HepG2 (cell line): Measurements from ENCODE around the gene DARS2. TPM values are rescaled to one million over a fixed set of nuclear protein-coding genes. Genes with fewer than 3 reads are reported as not detected.

ENCODE experiments used
- ARNTL ChIP-seq: sonication (generic); formaldehyde crosslinking; IDR thresholded peaks from 2 replicates; pipeline ENCODE4 v1.4.0; 2020; ENCODE audit warnings: mild to moderate bottlenecking, missing genetic modification reagents
- FOXO1 ChIP-seq: sonication (generic); formaldehyde crosslinking; IDR thresholded peaks from 2 replicates; pipeline ENCODE4 v1.4.0; 2020; ENCODE audit warnings: missing genetic modification reagents
- HMGXB4 ChIP-seq, 2 experiments: sonication (generic) in 1 of 2; formaldehyde crosslinking in 1 of 2; IDR thresholded peaks; 2 replicates each; pipeline versions ENCODE4 v1.4.0 to v1.6.1; 2018 to 2020; ENCODE audit warnings: missing genetic modification reagents in 2 of 2, borderline replicate concordance in 1 of 2, low read depth in 1 of 2, mild to moderate bottlenecking in 1 of 2, missing biosample characterization in 1 of 2
- IRX3 ChIP-seq: sonication (generic); formaldehyde crosslinking; IDR thresholded peaks from 2 replicates; pipeline ENCODE4 v1.8.1; 2023; ENCODE audit warnings: mild to moderate bottlenecking, low read depth, missing genetic modification reagents, borderline replicate concordance
- MYC ChIP-seq: sonication (generic); formaldehyde crosslinking; IDR thresholded peaks from 2 replicates; pipeline ENCODE4 v1.9.0; 2021; ENCODE audit warnings: missing genetic modification reagents, borderline replicate concordance
- PHF20 ChIP-seq: sonication (generic); formaldehyde crosslinking; IDR thresholded peaks from 2 replicates; pipeline ENCODE4 v1.5.0; 2020; ENCODE audit warnings: mild to moderate bottlenecking, missing genetic modification reagents
- PHF21A ChIP-seq: sonication (generic); formaldehyde crosslinking; IDR thresholded peaks from 2 replicates; pipeline ENCODE4 v1.5.0; 2020; ENCODE audit warnings: mild to moderate bottlenecking, missing genetic modification reagents
- TBL1XR1 ChIP-seq: fragments of 150-350 bp; IDR thresholded peaks from 2 replicates; pipeline ENCODE4 v1.6.1; 2014; ENCODE audit warnings: borderline replicate concordance, low read length; ENCODE audit not compliant: partially characterized antibody
- THAP7 ChIP-seq: sonication (generic); formaldehyde crosslinking; IDR thresholded peaks from 2 replicates; pipeline ENCODE4 v1.8.1; 2023; ENCODE audit warnings: mild to moderate bottlenecking, missing genetic modification reagents
- XRCC5 ChIP-seq: fragments of 200-400 bp; formaldehyde crosslinking; optimal IDR thresholded peaks from 2 replicates; pipeline ENCODE3; 2017; ENCODE audit warnings: mild to moderate bottlenecking, low read length
- ZFP36 ChIP-seq: fragments of 150-350 bp; IDR thresholded peaks from 2 replicates; pipeline ENCODE4 v1.6.1; 2018; ENCODE audit warnings: borderline replicate concordance, low read length, low read depth; ENCODE audit not compliant: partially characterized antibody
- ZNF142 ChIP-seq: sonication (generic); formaldehyde crosslinking; IDR thresholded peaks from 2 replicates; pipeline ENCODE4 v1.4.0; 2020; ENCODE audit warnings: missing genetic modification reagents
- ZNF569 ChIP-seq: sonication (generic); formaldehyde crosslinking; IDR thresholded peaks from 2 replicates; pipeline ENCODE4 v1.5.0; 2020; ENCODE audit warnings: mild to moderate bottlenecking, missing genetic modification reagents, moderate library complexity, borderline replicate concordance
- ZNF678 ChIP-seq: sonication (generic); formaldehyde crosslinking; IDR thresholded peaks from 2 replicates; pipeline ENCODE4 v1.4.0; 2020; ENCODE audit warnings: mild to moderate bottlenecking, missing genetic modification reagents
- ZSCAN31 ChIP-seq: sonication (generic); formaldehyde crosslinking; IDR thresholded peaks from 2 replicates; pipeline ENCODE4 v1.5.0; 2020; ENCODE audit warnings: low read depth, mild to moderate bottlenecking, missing genetic modification reagents
- polyA plus RNA-seq, 8 experiments: library from polyadenylated mRNA; depleted of rRNA in 3 of 8; stranded (reverse) in 7 of 8; unstranded in 1 of 8; fragments of >200 nt; fragmentation: Illumina TruSeq in 4 of 8; extraction: Trizol in 4 of 8; gene quantifications; 2 replicates each; pipeline versions ENCODE4 v1.2.1 to v1.2.3, GENCODE V29; 2011 to 2016; ENCODE audit warnings: low read depth in 4 of 8, missing spikeins in 1 of 8, mixed read lengths in 1 of 8; ENCODE audit not compliant: insufficient read depth in 1 of 8
- total RNA-seq, 5 experiments: library from RNA; depleted of rRNA; stranded (reverse); fragments of >200 nt; fragmentation: Illumina TruSeq; extraction: Trizol; gene quantifications; 2 replicates each; pipeline ENCODE4 v1.2.3, GENCODE V29; 2016; ENCODE audit warnings: low read depth in 1 of 5

Gene DARS2
- total and polyA plus RNA-seq, 2 of the 13 experiments (the other 11 are each of a cell fraction or from before 2014, with no cell fraction given): 17.6 to 27.7 TPM

GRCh38 chr1:173868266-173869020 lies 44.0 kb downstream of the DARS2 start, which contains the start of gene ZBTB37 (continued):
- TF ChIP-seq FOXO1 (CRISPR knock-in tag) (peak; percentile 16; the same call in 1 of the 2 replicates), ZFP36 (no peak), PHF20 (CRISPR knock-in tag) (peak; percentile 67), ZNF569 (CRISPR knock-in tag) (no peak), ARNTL (CRISPR knock-in tag) (peak; percentile 15; the same call in 1 of the 2 replicates), XRCC5 (no peak), ZSCAN31 (CRISPR knock-in tag) (peak; percentile 66; the same call in 1 of the 2 replicates), HMGXB4 (CRISPR knock-in tag; IDR thresholded peaks at IDR 0.05; ENCODE audit: borderline replicate concordance in 1 of 2, low read depth in 1 of 2) (peak in 1 of 2 experiments; percentile 14; a peak in 3 of 4 replicates), PHF21A (CRISPR knock-in tag) (peak; percentile 55; the same call in 1 of the 2 replicates), THAP7 (CRISPR knock-in tag) (no peak), TBL1XR1 (no peak), MYC (peak; percentile 58; the same call in 1 of the 2 replicates), IRX3 (no peak), ZNF142 (CRISPR knock-in tag) (0 out of 2 replicates have a peak, but pooled peaks have one; percentile 30), ZNF678 (CRISPR knock-in tag) (no peak; the same call in 1 of the 2 replicates)
